Peyer's patch (tissue), 4 donors: ENCODE measurements around the gene ZNF783.

Experiments
- CTCF ChIP-seq, 6 experiments: fragments of 450-650 bp in 4 of 6; fragments of 200-600 bp in 2 of 6; sonication (generic) in 1 of 6; IDR thresholded peaks; one replicate each; pipeline ENCODE4 v1.5.1; 2017 to 2019; ENCODE audit warnings: antibody characterized with exemption in 6 of 6, mild to moderate bottlenecking in 3 of 6, moderate library complexity in 1 of 6
- POLR2A ChIP-seq, 2 donors: fragments of 450-650 bp; IDR thresholded peaks; one replicate each; pipeline ENCODE4 v1.5.1; 2017; ENCODE audit warnings: antibody characterized with exemption in 2 of 2, mild to moderate bottlenecking in 2 of 2, moderate library complexity in 2 of 2

GRCh38 chr7:149220534-149220933 lies 41.5 kb upstream of the ZNF783 start:
- TF ChIP-seq CTCF (IDR thresholded peaks at IDR 0.05) (no peak), POLR2A (IDR thresholded peaks at IDR 0.05) (no peak)
